ENCODE measurements around the gene MSH6.

MSH6 gene, protein sequence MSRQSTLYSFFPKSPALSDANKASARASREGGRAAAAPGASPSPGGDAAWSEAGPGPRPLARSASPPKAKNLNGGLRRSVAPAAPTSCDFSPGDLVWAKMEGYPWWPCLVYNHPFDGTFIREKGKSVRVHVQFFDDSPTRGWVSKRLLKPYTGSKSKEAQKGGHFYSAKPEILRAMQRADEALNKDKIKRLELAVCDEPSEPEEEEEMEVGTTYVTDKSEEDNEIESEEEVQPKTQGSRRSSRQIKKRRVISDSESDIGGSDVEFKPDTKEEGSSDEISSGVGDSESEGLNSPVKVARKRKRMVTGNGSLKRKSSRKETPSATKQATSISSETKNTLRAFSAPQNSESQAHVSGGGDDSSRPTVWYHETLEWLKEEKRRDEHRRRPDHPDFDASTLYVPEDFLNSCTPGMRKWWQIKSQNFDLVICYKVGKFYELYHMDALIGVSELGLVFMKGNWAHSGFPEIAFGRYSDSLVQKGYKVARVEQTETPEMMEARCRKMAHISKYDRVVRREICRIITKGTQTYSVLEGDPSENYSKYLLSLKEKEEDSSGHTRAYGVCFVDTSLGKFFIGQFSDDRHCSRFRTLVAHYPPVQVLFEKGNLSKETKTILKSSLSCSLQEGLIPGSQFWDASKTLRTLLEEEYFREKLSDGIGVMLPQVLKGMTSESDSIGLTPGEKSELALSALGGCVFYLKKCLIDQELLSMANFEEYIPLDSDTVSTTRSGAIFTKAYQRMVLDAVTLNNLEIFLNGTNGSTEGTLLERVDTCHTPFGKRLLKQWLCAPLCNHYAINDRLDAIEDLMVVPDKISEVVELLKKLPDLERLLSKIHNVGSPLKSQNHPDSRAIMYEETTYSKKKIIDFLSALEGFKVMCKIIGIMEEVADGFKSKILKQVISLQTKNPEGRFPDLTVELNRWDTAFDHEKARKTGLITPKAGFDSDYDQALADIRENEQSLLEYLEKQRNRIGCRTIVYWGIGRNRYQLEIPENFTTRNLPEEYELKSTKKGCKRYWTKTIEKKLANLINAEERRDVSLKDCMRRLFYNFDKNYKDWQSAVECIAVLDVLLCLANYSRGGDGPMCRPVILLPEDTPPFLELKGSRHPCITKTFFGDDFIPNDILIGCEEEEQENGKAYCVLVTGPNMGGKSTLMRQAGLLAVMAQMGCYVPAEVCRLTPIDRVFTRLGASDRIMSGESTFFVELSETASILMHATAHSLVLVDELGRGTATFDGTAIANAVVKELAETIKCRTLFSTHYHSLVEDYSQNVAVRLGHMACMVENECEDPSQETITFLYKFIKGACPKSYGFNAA (N-terminal part only)

DNA sequence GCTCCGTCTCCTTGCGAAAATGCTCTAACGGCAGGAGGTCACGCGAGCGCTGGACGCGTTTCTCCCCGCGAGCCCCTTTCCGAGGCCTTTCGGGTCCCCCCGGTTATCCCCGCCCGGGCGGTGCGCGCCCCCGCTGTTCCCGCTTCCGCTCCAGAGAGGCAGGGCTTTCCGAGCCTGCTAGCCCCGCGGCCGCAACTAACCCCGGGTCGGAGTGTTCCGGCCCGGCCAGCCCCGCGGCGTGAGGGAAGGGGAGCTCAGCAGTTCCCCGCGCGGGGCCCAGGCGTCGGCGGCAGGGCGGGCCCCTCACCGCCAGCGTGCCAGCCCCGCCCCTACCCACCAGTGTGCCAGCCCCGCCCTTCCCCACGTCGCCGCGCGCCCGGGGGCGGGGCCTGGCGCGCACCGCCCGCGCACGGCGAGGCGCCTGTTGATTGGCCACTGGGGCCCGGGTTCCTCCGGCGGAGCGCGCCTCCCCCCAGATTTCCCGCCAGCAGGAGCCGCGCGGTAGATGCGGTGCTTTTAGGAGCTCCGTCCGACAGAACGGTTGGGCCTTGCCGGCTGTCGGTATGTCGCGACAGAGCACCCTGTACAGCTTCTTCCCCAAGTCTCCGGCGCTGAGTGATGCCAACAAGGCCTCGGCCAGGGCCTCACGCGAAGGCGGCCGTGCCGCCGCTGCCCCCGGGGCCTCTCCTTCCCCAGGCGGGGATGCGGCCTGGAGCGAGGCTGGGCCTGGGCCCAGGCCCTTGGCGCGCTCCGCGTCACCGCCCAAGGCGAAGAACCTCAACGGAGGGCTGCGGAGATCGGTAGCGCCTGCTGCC is at the start of gene MSH6:
MSH6 (plus strand) TSS at position 475 of the 815 bp plus-strand sequence; CDS start at position 564, 89 bp downstream.
- peak; percentile 87 for DNase-seq

DNA sequence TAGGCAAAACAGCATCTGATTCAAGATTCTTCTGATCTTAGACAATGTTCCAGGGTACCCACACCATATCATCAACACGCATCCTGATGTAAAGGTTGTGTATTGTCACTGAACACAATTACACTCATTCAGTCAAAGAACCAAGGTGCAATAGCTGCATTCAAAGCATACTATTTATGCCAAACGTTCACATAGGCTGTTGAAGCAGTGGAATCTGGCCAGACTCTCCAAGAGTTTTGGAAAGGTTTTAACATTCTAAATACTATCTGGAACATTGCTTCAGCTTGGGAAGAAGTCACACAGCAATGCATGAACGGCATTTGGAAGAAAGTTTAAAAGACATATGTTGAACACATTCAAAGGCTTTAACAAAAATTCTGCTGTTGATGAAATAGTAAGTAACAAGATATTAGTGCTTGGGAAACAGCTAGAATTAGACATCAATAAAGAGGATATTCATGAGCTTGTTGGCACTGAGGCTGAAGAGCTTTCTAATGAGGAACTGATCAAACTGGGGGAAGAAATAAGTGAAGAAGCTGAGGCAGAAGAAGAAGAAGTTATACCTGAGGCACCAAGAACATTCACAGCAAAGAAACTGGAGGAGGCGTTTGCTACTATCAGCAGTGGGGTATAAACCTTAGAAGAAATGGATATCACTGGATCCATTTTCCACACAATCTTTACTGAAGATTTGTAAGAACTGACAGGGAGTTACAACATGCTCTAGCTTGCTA is 47.6 kb upstream of the MSH6 start:
- DNase-seq: no peak

DNA sequence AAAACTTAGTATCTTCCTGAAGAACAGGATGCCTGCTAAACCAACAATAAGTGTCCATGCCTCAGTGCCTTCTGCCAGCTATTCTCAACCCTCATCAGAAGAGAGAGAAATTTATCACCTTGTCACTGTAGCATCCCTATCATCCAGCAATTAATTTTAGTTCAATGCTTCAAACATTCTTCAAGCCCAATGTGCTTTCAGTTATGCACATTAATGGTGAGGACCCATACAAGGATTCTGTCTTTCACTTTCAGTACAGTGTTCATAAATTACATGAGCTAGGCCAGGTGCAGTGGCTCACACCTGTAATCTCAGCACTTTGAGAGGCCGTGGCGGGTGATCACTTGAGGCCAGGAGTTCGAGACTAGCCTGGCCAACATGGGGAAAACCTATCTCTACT is 47.0 kb upstream of the MSH6 start:
- DNase-seq: no peak

DNA sequence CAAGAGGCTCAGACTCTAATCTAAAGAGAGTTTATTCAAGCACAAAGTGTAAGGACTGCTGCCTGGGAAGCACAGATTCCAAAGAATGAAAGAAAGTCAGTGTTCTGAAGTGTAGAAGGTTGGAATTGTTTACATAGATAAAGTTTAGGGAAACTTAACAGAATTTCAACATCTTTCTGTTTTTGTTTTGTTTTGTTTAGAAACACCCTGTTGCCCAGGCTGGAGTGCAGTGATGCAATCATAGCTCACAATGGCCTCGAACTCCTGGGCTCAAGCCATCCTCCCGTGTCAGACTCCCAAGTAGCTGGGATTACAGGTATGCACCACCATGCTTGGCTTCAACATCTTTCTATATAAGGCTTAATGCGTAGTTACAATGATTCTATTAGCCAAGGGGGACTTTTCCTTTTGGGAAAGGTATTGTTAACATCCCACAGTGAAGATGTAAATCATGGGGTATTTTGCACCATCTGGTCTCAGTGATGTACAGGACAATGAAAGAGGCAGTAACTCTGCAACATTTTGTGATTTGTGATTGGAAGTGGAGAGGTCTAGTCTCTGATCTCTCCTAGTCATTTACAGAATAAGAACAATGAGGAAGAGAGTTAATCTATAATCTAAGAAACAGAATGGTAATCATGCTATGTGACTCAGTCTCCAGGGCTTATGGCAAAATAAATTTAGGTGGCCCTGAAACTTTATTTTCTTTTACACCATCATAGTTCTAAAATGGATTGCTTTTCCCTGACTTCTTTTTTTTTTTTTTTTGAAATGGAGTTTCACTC is 45.6 kb upstream of the MSH6 start:
- DNase-seq: no peak

DNA sequence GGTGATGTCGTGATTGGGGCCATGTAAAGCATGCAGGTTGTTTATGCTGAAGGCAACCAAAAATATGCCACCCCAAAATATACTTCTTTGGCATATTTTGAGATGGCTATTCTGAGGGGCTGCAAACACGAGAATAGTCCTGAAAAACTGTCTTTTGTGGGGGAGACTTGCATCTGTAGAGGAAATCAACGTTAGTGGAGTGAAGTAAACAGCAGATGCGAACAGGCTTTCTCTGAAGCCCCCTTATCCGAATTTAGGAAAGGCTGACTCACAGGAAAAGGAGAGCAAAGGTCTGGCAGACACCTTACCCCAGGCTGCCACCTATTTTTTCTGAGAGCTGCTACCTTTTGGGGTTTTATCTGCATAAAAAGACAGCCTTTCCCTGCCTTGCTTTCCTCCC is 44.6 kb upstream of the MSH6 start:
- no peak for DNase-seq

DNA sequence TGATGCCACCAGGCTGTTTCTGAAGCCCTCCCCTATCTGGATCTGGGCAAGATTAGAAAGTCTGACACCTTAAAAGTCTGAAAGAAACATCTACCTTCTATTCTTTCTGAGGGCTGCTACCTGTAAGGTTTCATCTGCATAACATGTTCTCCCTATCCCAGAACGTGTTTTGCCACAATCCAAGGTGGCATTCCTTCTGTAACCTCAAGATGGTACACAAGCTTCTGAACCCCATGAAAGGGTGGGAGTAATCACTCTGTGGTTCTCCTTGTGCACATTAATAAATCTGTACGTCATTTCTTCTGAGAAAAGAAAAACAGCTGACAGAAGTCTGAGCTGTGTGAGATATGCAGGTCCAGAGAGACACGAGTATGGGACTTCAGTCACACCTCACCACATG is 41.8 kb upstream of the MSH6 start:
- no peak for DNase-seq

DNA sequence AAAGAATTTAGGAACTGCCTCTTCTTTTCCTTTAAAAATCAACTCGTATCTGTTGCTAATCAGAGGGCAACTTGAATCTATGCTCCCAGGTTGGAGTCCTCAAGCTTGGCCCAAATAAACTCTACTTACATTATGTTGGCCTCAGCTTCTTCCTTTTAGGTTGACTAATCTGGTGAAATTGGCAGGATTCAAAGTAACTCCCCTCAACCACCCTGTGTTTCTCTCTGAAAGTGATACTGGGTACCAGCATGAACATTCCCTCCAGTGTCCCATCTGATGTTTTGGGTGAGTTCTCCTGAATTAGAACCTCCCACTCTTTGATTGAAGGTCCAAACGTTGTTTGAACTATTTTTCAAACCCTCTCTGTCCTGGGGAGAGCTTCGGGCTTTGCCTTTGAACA is 41.3 kb upstream of the MSH6 start:
- DNase-seq: no peak

DNA sequence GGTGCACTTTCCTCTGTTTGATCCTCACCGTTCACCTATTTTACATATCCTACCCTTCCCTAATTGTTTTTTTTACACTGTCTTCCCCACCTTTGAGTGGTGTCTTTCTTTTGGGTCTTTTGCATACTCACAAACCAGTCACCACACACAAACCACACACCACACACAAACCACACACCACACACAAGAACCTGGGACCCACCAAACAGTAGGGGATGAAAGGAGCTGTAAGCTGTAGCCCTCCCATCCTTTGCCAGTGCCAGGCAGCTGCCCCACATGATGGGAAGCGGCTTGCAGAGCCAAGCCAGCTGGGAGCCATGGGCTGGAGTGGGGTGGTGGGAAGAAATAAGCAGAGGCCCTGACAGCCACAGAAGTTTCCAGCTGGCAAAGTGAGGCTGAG is 38.9 kb upstream of the MSH6 start:
- no peak for DNase-seq

DNA sequence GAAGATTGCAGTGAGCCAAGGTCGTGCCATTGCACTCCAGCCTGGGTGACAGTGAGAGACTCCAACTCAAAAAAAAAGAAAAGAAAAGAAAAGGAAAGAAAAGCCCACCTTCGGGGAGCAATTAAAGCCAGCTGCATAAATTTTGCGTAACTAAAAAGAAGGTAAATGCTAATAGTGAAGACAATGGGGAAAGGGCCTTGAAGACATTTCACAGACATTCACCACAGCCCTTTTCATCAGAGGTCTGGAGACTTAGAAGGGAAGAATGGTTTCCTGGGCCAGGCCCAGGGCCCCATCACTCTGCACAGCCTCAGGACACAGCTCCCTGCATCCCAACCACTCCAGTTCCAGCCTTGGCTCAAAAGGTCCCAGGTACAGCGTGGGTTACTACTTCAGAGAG is 35.1 kb upstream of the MSH6 start:
- DNase-seq: no peak

DNA sequence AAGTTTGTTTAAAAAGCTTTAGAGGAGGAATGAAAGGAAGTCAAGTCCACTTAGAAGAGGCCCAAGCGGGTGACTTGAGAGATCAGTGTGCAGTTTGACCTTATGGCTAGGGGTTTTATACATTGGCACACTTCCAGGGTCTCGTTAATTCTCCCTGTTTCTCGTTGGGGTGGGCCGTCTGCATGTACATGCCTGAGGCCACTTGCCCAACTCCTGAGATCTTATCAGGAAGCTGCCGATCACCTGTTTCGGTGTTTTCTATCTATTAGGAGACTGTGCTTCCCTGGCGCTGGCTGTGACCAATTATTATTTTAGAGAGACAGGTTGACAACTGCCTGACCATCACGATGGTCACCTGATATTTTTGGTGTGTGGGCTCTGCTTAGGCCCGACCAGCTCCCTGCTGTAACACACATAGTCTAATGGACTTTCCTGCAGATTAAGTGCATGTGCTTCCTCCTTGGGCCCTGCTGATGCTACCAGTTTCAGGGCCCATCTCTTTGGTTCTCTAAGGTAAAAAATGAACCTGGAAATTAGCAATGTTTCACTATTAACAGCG is 31.0 kb upstream of the MSH6 start:
- no peak for DNase-seq

DNA sequence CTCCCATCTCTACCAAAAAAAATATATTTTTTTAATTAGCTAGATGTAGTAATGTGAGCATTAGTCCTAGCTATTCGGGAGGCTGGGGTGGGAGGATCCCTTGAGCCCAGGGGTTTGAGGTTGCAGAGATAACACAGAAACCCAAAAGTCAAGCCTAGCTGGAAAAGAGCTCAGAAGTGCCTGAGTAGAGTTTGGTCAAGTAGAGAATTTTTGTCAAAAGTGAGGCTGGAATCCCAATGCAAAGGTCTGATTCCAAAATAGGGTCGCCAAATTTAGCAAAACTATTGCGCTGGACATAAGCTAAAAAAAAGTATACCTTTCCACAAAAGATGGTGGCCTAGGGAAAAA is 15.5 kb upstream of the MSH6 start:
- no peak for DNase-seq

DNA sequence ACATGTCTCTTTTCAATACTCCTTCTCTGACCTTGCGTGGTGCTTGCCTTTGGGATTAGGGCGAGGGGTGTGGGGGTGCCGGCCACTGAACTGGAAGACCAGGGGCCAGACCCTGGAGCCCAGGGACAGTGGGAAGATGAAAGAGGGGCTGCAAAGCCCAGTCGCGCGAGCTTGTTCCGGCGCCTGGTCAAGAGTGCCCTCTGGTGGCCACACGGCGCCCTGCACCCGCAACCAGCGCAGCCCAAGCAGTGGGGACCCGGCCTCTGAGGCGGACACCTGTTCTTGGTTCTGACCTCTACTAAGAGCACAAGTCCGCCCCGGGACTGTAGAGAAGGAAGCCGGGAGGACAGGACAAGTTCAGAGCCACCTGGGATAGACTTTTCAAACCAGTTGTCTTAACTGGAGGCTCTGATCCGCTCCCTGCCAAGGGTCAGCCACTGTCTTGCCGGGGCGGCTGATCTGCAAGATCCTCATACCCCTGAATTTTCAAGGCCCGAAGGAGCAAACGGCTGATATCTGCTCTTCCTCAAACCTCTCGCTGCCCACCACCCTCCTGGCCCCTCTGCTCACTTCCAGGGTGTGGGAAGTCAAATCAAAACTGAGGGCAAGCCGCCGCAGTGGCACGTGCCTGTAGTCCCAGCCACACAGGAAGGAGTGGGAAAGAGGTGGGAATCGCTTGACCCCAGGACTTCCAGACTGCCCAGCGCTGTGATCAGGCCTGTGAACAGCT is 14.9 kb upstream of the MSH6 start:
- DNase-seq: peak; percentile 44

DNA sequence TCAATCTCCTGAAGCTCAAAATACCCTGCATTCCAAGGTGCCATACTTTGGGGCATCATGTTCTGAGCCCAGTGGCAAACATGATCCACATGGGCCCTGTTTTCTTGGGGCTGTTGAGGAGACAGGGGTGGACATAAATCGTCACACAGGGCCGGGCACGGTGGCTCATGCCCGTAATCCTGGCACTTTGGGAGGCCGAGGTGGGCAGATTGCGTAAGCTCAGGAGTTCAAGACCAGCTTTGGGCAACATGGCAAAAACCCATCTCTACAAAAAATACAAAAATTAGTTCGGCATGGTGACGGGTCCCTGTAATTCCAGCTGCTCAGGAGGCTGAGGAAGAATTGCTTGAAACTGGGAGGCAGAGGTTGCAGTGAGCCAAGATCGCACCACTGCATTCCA is 13.6 kb upstream of the MSH6 start:
- DNase-seq: no peak

DNA sequence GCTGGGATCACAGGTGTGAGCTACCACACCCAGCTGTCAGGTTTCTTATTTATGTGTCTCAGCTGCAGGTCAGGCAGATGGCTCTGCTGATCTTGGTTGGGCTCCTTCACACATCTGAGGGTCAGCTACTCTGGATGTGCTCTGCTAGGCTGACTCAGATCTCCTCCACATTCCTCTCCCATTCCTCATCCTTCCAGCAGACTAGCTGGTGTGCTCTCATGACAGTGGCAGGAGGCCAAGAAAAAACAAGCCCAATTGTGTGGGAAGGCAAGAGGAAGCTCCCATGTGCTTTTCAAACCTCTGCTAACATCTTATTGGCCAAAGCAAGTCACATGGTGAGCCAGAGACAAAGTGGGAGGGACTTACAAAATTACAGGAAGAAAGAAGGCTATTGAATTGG is 11.7 kb upstream of the MSH6 start:
- DNase-seq: no peak

DNA sequence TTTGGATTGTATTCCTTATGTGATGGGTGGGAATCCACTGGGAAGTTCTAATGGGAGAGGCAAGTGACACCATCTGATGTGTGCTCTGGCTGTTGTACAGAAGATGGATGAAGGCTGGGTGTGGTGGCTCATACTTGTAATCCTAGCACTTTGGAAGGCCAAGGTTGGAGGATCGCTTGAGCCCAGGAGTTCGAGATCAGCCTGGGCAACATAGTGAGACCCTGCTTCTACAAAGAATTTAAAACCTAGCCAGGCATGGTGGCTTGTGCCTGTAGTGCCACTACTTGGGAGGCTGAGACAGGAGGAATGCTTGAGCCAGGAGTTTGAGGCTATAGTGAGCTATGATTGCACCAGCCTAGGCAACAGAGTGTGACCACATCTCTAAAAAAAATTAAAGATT is 10.6 kb upstream of the MSH6 start:
- no peak for DNase-seq

DNA sequence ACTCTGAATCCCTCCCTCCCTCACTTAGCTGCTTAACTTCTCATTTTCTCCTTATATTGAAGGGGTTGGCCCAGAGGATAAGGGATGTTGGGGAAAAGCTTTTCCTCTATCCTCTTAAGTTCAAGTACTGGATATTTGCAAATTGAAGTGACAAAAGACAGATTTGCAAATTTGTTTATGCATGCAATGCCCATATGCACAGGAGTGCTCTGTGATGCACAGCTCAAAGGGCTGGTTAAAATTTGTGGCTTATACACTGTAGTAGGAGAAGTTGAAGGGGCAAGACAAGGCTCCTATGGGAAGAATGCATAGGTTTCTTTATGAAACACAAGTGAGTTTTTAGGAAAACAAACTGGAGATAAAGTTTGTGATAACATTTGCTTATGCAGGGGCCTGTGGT is 8.4 kb upstream of the MSH6 start:
- no peak for DNase-seq

DNA sequence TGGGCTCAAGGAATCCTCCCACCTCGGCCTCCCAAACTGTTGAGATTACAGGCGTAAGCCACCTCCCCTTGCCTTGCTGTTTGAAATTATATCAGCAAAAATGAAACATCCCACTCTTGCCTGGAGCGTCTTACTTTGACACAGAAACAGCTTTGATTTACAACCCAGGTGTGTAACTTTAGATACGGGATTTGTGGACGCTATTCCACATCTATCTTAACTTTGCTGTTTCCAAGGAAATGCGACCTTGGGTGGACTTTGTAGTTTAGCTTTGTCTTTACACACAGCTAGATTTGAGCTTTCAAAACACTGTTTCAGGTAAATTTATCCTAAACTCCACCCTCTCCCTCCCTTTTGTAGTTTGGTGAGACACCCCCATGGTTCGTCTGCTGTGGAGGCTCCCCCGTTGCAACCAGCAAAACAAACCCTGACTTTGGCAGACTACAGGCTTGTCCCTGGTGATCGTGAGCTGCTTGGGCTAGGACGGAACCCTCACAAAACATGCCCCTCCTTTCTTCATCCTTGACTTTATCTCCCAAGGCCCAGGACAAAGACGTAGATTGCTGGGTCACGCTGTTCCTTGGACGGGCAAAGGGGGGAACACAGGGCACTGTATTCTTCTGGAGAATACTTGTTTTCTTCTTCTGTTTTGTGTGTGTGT is 5.5 kb upstream of the MSH6 start:
- no peak for DNase-seq

DNA sequence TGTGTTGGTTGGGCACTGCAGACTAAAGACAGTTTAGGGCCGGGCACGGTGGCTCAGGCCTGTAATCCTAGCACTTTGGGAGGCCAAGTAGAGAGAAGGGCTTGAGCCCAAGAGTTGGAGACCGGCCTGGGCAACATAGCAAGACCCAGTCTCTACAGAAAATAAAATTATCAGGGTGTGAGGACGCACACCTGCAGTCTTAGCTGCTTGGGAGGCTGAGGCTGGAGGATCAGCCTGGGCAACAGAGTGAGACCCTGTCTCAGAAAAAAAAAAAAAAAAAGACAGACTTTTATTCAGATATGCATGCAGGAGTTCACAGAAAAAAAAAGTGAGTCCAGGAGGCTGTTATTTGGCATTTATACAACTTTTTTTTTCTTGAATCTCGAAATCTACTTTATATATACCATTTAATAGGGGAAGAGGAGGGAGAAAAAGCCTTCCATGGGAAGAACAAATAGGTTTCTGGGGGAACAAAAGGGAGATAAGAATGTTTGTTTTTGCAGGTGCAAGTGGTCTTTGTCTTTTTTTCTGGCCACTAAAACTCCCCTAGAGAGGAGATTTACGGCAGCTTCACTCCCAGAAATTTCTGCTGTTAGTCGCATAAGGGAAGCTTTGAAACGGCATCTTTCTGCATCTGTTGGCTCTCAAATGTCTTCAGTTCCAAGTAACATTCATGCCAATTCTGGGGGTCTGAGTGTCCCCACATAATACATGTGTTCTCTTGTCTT is 4.1 kb upstream of the MSH6 start:
- no peak for DNase-seq

DNA sequence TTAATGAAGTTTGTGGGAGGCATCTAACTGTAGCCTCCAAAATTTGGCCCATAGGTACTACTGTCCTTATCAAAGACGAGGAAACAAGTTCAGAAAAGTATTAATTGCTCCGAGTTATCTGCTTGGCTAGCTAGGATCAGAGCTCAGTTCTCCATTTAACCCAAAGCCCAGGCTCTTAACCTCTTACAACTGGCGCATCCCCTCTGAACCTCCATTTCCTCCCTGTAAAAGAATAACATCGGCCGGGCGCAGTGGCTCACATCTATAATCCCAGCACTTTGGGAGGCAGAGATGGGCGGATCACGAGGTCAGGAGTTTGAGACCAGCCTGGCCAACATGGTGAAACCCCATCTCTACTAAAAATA is 3.5 kb upstream of the MSH6 start:
- DNase-seq: no peak
